ENCODE results near the gene CUTA. TPM values are rescaled to one million over a fixed set of nuclear protein-coding genes. Genes with fewer than 3 reads are reported as not detected.

CUTA gene
- total and polyA plus RNA-seq, 2 of the 13 experiments (the other 11 are each of a cell fraction or from before 2014, with no cell fraction given): 170 to 180 TPM

DNA sequence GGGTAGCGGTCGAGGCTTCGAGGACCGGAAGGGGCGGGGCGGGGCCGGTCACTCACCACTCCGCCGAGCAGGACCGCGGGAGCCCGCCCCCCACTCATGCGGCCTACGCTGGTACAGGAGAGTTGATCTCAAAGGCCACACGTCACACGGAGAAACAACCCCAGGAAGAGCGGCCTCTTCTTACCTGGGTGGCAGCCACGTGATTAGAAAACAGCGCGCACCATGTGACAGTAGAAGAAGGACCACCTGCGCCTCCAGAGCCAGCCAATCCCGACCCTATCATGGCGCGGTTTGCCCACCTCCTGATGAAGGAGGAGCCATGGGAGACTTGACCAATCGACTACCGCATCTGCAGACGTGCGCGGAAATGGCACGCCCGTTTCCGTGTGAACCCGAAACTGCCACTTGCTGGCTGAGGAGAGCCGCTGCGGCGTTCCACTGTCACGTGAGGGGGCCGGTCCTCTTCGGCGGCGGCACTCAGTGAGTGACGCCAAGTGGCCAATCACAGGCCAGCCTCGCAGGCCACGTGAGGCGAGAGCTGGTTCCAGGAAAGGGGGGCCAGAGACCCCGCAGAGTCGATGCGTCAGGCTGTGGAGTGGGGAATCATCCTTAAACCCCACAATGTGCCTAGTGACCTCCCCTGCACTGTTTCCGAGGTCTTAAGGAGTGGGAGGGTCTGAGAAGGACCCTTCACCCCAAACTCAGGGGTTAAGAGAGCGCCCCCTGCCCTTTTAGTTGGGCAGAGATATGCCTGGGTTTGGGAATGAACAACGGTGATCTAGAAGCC lies at the start of gene CUTA (continued):
- TF ChIP-seq, protein P1, sequence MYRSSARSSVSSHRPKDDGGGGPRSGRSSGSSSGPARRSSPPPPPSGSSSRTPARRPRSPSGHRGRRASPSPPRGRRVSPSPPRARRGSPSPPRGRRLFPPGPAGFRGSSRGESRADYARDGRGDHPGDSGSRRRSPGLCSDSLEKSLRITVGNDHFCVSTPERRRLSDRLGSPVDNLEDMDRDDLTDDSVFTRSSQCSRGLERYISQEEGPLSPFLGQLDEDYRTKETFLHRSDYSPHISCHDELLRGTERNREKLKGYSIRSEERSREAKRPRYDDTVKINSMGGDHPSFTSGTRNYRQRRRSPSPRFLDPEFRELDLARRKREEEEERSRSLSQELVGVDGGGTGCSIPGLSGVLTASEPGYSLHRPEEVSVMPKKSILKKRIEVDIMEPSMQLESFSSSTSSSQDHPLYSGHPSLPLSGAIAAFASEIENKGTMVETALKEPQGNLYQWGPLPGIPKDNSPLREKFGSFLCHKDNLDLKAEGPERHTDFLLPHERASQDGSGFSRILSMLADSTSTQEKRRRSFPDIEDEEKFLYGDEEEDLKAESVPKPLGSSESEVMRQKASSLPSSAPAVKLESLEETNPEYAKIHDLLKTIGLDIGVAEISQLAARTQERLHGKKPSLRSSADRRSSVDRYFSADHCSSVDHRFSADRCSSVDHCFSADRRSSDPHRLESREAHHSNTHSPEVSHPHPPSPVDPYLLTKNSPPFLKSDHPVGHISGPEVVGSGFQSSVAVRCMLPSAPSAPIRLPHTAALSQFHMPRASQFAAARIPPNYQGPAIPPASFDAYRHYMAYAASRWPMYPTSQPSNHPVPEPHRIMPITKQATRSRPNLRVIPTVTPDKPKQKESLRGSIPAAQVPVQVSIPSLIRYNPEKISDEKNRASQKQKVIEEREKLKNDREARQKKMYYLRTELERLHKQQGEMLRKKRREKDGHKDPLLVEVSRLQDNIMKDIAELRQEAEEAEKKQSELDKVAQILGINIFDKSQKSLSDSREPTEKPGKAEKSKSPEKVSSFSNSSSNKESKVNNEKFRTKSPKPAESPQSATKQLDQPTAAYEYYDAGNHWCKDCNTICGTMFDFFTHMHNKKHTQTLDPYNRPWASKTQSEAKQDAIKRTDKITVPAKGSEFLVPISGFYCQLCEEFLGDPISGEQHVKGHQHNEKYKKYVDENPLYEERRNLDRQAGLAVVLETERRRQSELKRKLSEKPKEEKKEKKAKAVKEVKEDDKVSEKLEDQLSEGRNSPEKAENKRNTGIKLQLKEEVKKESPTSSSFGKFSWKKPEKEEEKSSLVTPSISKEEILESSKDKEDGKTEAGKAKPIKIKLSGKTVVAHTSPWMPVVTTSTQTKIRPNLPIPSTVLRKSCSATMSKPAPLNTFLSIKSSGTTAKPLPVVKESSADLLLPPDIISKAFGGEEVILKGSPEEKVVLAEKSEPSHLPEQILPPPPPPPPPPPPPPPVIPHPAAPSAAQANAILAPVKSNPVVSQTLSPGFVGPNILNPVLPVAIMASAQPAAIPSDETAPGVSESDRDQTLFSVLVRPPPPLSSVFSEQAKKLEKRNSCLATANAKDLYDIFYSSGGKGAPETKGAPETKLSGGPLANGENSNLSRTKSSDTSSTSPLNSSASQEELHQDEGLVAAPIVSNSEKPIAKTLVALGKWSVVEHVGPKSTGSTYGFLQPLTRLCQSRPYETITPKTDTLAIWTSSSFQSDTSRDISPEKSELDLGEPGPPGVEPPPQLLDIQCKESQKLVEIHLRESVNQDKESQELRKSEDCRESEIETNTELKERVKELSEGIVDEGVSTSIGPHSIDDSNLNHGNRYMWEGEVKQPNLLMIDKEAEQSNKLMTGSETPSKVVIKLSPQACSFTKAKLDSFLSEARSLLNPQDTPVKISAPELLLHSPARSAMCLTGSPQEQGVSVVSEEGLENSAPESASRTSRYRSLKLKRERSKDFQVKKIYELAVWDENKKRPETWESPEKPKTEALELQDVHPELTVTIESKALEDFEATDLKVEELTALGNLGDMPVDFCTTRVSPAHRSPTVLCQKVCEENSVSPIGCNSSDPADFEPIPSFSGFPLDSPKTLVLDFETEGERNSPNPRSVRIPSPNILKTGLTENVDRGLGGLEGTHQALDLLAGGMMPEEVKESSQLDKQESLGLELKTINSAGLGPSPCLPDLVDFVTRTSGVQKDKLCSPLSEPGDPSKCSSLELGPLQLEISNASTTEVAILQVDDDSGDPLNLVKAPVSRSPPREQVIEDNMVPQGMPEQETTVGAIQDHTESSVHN (CRISPR knock-in tag; IDR thresholded peaks at IDR 0.05): peak; percentile 92
- peak; percentile 89 for TF ChIP-seq CREB1 (IDR thresholded peaks at IDR 0.05)
- peak; percentile 94 for TF ChIP-seq CREB1 (CRISPR knock-in tag; IDR thresholded peaks at IDR 0.05)
- TF ChIP-seq GABPB1 (CRISPR knock-in tag; IDR thresholded peaks at IDR 0.05): peak; percentile 96
- TF ChIP-seq ZNF235 (CRISPR knock-in tag; IDR thresholded peaks at IDR 0.05; ENCODE audit: borderline replicate concordance): peak; percentile 94; the same call in 1 of the 2 replicates
- no peak for TF ChIP-seq TBP (CRISPR knock-in tag; IDR thresholded peaks at IDR 0.05)
- peak; percentile 14; the same call in 1 of the 2 replicates for TF ChIP-seq TP53 (CRISPR knock-in tag; conservative IDR thresholded peaks at IDR 0.05)
- TF ChIP-seq, protein P2, sequence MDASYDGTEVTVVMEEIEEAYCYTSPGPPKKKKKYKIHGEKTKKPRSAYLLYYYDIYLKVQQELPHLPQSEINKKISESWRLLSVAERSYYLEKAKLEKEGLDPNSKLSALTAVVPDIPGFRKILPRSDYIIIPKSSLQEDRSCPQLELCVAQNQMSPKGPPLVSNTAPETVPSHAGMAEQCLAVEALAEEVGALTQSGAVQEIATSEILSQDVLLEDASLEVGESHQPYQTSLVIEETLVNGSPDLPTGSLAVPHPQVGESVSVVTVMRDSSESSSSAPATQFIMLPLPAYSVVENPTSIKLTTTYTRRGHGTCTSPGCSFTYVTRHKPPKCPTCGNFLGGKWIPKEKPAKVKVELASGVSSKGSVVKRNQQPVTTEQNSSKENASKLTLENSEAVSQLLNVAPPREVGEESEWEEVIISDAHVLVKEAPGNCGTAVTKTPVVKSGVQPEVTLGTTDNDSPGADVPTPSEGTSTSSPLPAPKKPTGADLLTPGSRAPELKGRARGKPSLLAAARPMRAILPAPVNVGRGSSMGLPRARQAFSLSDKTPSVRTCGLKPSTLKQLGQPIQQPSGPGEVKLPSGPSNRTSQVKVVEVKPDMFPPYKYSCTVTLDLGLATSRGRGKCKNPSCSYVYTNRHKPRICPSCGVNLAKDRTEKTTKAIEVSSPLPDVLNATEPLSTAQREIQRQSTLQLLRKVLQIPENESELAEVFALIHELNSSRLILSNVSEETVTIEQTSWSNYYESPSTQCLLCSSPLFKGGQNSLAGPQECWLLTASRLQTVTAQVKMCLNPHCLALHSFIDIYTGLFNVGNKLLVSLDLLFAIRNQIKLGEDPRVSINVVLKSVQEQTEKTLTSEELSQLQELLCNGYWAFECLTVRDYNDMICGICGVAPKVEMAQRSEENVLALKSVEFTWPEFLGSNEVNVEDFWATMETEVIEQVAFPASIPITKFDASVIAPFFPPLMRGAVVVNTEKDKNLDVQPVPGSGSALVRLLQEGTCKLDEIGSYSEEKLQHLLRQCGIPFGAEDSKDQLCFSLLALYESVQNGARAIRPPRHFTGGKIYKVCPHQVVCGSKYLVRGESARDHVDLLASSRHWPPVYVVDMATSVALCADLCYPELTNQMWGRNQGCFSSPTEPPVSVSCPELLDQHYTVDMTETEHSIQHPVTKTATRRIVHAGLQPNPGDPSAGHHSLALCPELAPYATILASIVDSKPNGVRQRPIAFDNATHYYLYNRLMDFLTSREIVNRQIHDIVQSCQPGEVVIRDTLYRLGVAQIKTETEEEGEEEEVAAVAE (CRISPR knock-in tag; IDR thresholded peaks at IDR 0.05; ENCODE audit: borderline replicate concordance): peak; percentile 93
- TF ChIP-seq, protein P3, sequence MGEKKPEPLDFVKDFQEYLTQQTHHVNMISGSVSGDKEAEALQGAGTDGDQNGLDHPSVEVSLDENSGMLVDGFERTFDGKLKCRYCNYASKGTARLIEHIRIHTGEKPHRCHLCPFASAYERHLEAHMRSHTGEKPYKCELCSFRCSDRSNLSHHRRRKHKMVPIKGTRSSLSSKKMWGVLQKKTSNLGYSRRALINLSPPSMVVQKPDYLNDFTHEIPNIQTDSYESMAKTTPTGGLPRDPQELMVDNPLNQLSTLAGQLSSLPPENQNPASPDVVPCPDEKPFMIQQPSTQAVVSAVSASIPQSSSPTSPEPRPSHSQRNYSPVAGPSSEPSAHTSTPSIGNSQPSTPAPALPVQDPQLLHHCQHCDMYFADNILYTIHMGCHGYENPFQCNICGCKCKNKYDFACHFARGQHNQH (CRISPR knock-in tag; IDR thresholded peaks at IDR 0.05): peak; percentile 85
- TF ChIP-seq KDM5B (CRISPR knock-in tag; IDR thresholded peaks at IDR 0.05; ENCODE audit: borderline replicate concordance): peak; percentile 89
- TF ChIP-seq JUNB (CRISPR knock-in tag; IDR thresholded peaks at IDR 0.05; ENCODE audit: borderline replicate concordance): no peak
- TF ChIP-seq ZNF224 (CRISPR knock-in tag; IDR thresholded peaks at IDR 0.05): peak; percentile 91; the same call in 1 of the 2 replicates

All from HepG2 (cell line).